Fibroblast of lung (primary cell): ENCODE data around the gene CABP4. TPM values are rescaled to one million over a fixed set of nuclear protein-coding genes. Genes with fewer than 3 reads are reported as not detected.
A peak's percentile ranks its signal among the peaks of the same experiment; 100 is the strongest.

Experiments
- DNase-seq, 2 donors: peaks; one replicate each; pipeline versions ENCODE4 v3.0.0 to v3.0.0-alpha.2; 2010; ENCODE audit warnings: low read depth in 2 of 2
- H2AFZ ChIP-seq: 2 replicates; pipeline ENCODE4 v1.5.1; 2012; ENCODE audit warnings: low read length, control low read depth, inconsistent platforms
- H3K27ac ChIP-seq: 2 replicates; pipeline ENCODE4 v1.5.1; 2011; ENCODE audit warnings: low read length, control low read depth; ENCODE audit not compliant: insufficient read depth
- H3K27me3 ChIP-seq: 2 replicates; pipeline ENCODE4 v1.5.1; 2011; ENCODE audit warnings: mild to moderate bottlenecking, low read length; ENCODE audit not compliant: control insufficient read depth, insufficient read depth
- H3K36me3 ChIP-seq: 2 replicates; pipeline ENCODE4 v1.5.1; 2011; ENCODE audit warnings: low read length; ENCODE audit not compliant: control insufficient read depth, insufficient read depth
- H3K4me1 ChIP-seq: 2 replicates; pipeline ENCODE4 v1.5.1; 2011; ENCODE audit warnings: low read length; ENCODE audit not compliant: control insufficient read depth, insufficient read depth; ENCODE audit errors: extremely low read depth
- H3K4me2 ChIP-seq: 2 replicates; pipeline ENCODE4 v1.5.1; 2011; ENCODE audit warnings: low read length, control low read depth; ENCODE audit not compliant: insufficient read depth; ENCODE audit errors: extremely low read depth
- H3K4me3 ChIP-seq, 4 experiments: fragments of 200-600 bp in 1 of 4; sonication (generic) in 1 of 4; replicated peaks in 1 of 4; 2 replicates each; pipeline ENCODE4 v1.5.1; 2011 to 2016; ENCODE audit warnings: low read length in 4 of 4, low read depth in 3 of 4, mild to moderate bottlenecking in 3 of 4, control low read depth in 2 of 4, inconsistent platforms in 1 of 4, mixed read lengths in 1 of 4; ENCODE audit not compliant: insufficient read depth in 1 of 4; ENCODE audit errors: control extremely low read depth in 1 of 4
- H3K79me2 ChIP-seq: 2 replicates; pipeline ENCODE4 v1.5.1; 2012; ENCODE audit warnings: mild to moderate bottlenecking, low read length, inconsistent platforms; ENCODE audit not compliant: control insufficient read depth, insufficient read depth
- H3K9ac ChIP-seq: 2 replicates; pipeline ENCODE4 v1.5.1; 2011; ENCODE audit warnings: mild to moderate bottlenecking, low read length, control low read depth; ENCODE audit not compliant: insufficient read depth
- H3K9me3 ChIP-seq: 2 replicates; pipeline ENCODE4 v1.5.1; 2012; ENCODE audit warnings: low read depth, low read length; ENCODE audit not compliant: control insufficient read depth, insufficient read depth
- H4K20me1 ChIP-seq: 2 replicates; pipeline ENCODE4 v1.5.1; 2011; ENCODE audit warnings: low read length; ENCODE audit not compliant: control insufficient read depth, insufficient read depth; ENCODE audit errors: extremely low read depth
- EZH2 ChIP-seq: IDR thresholded peaks from 2 replicates; pipeline ENCODE4 v1.5.1; 2012; ENCODE audit warnings: low read length, control low read depth, mild to moderate bottlenecking; ENCODE audit errors: missing control alignments
- polyA plus RNA-seq, 2 donors: library from polyadenylated mRNA; depleted of rRNA in 1 of 2; stranded (reverse) in 1 of 2; unstranded in 1 of 2; fragments of >200 nt; gene quantifications; 2 replicates each; pipeline ENCODE4 v1.2.1, GENCODE V29; 2011 to 2012; ENCODE audit warnings: missing spikeins in 1 of 2
- total RNA-seq: library from RNA; depleted of rRNA; stranded (reverse); fragments of >200 nt; gene quantifications from 2 replicates; pipeline ENCODE4 v1.2.1, GENCODE V29; 2014
- TF ChIP-seq, protein P1 (sequence below), 2 donors: IDR thresholded peaks in 1 of 2; conservative IDR thresholded peaks in 1 of 2; 1 replicate in 1 of 2; 2 replicates in 1 of 2; pipeline ENCODE4 v1.5.1; 2011 to 2012; ENCODE audit warnings: low read length in 2 of 2, control low read depth in 1 of 2, inconsistent platforms in 1 of 2, low read depth in 1 of 2, mild to moderate bottlenecking in 1 of 2

CABP4 gene
- total and polyA plus RNA-seq, 2 donors (not counting 1 experiment from before 2014, with no cell fraction given), result not detected

DNA sequence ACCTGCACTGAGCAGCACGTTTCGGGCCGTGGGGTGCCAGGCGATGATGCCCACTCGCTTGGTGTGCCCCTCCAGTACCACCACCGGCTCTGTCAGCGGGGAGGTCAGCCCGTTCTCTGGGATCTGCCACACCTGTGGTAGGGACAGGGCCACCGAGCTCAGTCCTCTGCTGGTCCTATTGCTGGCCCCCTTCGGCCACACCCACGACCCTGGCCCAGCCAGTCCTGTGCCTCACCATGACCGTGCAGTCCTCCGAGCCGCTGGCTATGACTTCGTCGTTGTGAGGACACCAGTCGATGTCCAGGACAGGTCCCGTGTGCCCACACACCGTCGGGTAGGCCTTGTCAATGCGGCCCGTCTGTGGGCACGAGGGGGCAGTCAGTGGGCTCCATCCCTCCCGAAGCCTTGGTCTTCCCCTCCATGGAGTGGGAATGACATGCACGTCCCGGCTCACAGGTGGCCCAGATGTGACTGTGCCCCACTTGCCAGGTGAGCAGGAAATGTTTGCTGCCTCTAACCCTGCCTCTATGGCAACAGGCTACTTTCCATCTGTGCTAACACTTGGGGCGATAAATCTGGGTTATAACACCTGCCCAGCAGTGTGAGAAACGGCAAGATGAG, 13.3 kb upstream of the CABP4 start:
- peak overlapping the region; percentile 7 for H3K9ac ChIP-seq
- peak overlapping the region; percentile 90 for H3K4me2 ChIP-seq
- TF ChIP-seq, protein P1, sequence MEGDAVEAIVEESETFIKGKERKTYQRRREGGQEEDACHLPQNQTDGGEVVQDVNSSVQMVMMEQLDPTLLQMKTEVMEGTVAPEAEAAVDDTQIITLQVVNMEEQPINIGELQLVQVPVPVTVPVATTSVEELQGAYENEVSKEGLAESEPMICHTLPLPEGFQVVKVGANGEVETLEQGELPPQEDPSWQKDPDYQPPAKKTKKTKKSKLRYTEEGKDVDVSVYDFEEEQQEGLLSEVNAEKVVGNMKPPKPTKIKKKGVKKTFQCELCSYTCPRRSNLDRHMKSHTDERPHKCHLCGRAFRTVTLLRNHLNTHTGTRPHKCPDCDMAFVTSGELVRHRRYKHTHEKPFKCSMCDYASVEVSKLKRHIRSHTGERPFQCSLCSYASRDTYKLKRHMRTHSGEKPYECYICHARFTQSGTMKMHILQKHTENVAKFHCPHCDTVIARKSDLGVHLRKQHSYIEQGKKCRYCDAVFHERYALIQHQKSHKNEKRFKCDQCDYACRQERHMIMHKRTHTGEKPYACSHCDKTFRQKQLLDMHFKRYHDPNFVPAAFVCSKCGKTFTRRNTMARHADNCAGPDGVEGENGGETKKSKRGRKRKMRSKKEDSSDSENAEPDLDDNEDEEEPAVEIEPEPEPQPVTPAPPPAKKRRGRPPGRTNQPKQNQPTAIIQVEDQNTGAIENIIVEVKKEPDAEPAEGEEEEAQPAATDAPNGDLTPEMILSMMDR (conservative IDR thresholded peaks at IDR 0.05 in 1 of 2, IDR thresholded peaks at IDR 0.05 in 1 of 2; ENCODE audit: low read depth in 1 of 2, low read length in 2 of 2), result no peak
- no peaks in the 10 kb centered on the region for H3K27me3 ChIP-seq
- no peak overlapping the region for H2AFZ ChIP-seq
- no peaks in the 10 kb centered on the region for H3K9me3 ChIP-seq
- peak overlapping the region in 1 of 4 experiments; percentile 76 for H3K4me3 ChIP-seq
- DNase-seq, result no peak
- no peaks in the 10 kb centered on the region for H4K20me1 ChIP-seq
- H3K4me1 ChIP-seq, result peaks cover 3% of the 10 kb centered on the region
- peaks cover 11% of the 10 kb centered on the region for H3K79me2 ChIP-seq
- H3K27ac ChIP-seq, result no peak overlapping the region
- peaks cover 18% of the 10 kb centered on the region for H3K36me3 ChIP-seq

DNA sequence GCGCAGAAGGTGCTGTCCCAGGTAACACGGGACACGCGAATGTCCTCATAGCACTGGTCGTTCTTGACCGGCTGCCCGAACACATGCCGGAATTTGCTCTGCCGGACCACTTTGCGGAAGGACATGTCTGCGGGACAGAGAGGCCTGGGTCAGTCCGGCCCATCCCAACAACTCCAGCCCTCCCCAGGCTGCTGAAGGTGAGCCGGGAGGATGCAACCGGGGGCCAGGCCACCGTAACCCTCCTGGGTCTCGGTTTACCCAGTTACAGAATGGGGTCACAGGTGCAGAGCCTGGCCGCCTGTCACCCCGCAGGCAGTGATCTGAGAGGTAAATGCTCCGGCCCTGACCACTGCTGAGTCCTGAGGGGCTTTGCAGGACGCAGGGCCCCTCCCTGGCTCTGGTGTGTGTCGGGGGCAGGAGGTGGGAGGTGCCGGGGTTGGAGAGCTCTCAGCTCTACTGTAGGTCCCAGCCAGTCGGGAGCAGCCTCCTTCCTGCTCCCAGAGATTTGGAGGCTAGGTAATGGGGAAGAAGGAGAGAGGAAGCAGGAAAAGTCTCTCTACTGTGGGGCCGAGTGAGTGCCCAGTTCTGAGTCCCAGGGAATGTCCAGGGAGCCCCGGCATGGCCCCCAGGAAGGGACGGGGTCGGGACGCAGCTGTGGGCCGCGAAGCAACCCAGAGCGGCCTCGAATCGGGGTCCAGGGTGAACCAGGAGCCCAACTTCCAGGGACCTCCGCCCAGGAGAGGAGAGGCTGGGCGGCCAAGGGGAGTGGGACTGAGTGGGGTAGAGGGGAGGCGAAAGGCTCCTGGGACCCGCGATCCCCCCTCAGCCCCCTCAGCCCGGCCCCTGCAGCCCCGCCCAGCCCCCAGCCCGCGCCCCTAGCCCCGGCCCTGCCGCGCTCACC, 12.4 kb upstream of the CABP4 start:
- Histone ChIP-seq H4K20me1 (no peaks in the 10 kb centered on the region), H3K27me3 (no peaks in the 10 kb centered on the region), H2AFZ (no peak overlapping the region), H3K4me3 (peak overlapping the region; percentile 75 to 91 (median 80)), H3K9ac (peak overlapping the region; percentile 76), H3K4me2 (peak overlapping the region; percentile 90), H3K36me3 (peaks cover 14% of the 10 kb centered on the region), H3K9me3 (no peaks in the 10 kb centered on the region), H3K79me2 (peaks cover 11% of the 10 kb centered on the region), H3K27ac (peak overlapping the region; percentile 76), H3K4me1 (peaks cover 3% of the 10 kb centered on the region)
- no peak for DNase-seq
- TF ChIP-seq EZH2, result no peak
- TF ChIP-seq, protein P1 (conservative IDR thresholded peaks at IDR 0.05 in 1 of 2, IDR thresholded peaks at IDR 0.05 in 1 of 2; ENCODE audit: low read depth in 1 of 2, low read length in 2 of 2), result no peak

DNA sequence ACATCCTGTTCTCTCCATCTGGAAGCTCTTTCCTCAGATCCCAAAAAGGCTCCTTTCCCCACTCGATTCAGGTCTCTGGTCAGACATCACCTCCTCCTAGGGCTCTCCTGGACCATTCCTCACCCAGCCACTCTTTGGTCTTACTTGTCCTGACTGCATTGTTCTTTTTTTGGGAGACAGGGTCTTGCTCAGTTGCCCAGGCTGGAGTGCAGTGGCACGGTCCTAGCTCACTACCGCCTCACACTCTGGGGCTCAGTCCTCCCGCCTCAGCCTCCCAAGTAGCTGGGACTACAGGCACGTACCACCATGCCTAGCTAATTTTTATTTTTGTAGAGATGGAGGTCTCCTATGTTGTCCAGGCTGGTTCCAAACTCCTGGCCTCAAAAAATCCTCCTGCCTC, 9.6 kb upstream of the CABP4 start:
- Histone ChIP-seq H3K9me3 (no peaks in the 10 kb centered on the region), H3K4me2 (no peak overlapping the region), H3K27me3 (no peaks in the 10 kb centered on the region), H3K27ac (no peak overlapping the region), H3K4me1 (peaks cover 3% of the 10 kb centered on the region), H3K79me2 (peaks cover 11% of the 10 kb centered on the region), H4K20me1 (no peaks in the 10 kb centered on the region), H3K4me3 (no peak overlapping the region), H3K36me3 (peaks cover 5% of the 10 kb centered on the region), H3K9ac (no peak overlapping the region), H2AFZ (no peak overlapping the region)
- DNase-seq, result no peak
- TF ChIP-seq EZH2, result no peak
- TF ChIP-seq, protein P1 (conservative IDR thresholded peaks at IDR 0.05 in 1 of 2, IDR thresholded peaks at IDR 0.05 in 1 of 2; ENCODE audit: low read depth in 1 of 2, low read length in 2 of 2), result no peak
